Activated CD8-positive, alpha-beta memory T cell treated with anti-CD3 and anti-CD28 coated beads for 1 hour (primary cell): ENCODE measurements around the gene WASF2.

ENCODE experiments used
- DNase-seq, 2 donors: peaks; one replicate each; pipeline ENCODE4 v3.0.0-alpha.2; 2020; ENCODE audit warnings: low read depth in 1 of 2; ENCODE audit errors: extremely low read depth in 1 of 2

The WASF2 gene

DNA sequence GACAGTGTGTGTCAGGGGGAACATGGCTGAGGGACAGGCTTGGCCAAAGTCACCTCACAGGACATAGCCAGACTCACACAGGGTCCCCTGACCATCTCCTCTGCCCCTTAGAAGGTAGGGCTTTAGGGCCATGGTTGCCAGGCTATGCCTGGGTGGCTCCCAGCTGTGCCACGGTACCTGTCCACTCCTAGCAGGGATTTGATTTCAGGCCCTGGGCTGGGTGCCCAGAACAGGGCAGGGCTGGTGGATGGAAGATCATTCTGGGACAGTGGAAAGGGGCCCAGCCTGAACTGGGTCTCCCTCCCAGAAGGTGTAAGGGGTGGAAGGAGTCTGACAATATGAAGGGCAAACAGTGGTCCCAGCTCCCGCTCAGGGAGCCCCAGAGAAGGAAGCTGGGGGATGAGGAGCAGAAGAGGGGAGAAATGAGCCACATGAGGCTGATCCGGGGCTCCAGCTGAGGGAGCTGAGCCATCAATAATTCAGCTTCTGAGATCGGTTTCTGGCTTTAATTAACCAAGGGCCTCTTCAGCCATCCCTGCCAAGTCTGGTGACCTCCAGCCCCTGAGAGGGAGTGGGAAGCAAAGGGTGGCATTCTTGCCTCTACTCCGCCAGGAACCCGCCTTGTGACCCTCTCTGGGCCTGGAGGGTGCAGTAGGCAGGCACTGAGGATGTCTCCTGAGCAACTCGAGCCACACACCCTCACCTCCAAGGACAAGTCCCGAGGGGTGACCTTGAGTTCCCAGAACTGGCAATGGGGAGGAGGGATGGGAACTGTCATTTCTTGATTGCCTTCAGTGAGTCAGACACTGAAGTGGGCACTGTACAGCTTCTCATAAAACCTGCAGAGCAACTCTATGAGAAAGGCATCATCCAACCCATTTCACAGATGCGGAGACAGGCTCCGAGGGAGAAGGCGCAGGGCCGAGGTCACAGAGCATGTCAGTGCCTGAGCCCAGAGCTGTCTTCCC lies 108.9 kb downstream of the WASF2 start:
- DNase-seq, result no peak

DNA sequence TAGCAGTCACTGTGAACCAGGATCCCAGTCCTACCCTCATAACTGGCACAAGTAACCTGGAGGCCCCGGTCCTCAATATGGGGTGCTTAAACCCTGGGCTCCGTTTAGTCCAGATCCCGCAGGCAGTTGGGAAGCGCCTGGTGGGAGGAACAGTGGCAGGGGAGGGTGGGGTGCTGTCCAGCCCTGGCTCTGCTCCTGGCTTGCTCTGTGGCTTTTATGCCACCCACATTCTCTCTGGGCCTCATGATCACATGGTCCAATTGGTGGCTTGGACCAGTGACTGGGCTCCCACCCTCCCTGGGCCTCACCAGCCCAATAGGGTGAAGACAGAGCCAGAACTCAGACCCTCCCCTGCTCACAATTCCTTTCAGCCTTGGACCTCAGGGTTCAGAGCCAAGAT lies 109.7 kb downstream of the WASF2 start:
- no peak for DNase-seq

DNA sequence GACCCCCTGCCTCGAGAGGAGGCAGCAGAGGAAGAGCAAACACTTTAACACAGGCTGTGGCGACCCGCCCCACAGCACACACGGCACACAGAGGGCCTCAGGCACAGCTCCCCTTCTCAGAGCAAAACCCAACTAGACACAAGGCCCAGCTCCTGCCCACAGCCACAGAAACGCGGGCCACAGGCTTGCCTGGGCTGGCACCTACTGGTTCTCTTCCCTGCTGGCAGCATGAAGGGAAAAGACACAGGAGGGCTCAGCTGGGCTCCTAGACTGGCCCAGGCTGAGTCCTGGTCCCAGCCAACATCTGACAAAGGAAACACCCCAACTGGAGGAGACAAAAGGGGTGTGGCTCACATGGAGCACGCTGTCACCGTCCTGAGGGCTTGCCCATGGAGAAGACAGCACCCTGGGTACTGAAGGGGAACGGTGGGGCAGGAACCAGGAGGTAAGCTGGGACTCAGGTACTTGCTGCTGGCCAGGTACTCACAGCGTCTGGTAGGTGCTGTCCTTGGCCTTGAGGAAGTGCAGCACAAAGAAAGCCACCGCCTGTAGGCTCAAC lies 110.3 kb downstream of the WASF2 start:
- DNase-seq, result no peak

DNA sequence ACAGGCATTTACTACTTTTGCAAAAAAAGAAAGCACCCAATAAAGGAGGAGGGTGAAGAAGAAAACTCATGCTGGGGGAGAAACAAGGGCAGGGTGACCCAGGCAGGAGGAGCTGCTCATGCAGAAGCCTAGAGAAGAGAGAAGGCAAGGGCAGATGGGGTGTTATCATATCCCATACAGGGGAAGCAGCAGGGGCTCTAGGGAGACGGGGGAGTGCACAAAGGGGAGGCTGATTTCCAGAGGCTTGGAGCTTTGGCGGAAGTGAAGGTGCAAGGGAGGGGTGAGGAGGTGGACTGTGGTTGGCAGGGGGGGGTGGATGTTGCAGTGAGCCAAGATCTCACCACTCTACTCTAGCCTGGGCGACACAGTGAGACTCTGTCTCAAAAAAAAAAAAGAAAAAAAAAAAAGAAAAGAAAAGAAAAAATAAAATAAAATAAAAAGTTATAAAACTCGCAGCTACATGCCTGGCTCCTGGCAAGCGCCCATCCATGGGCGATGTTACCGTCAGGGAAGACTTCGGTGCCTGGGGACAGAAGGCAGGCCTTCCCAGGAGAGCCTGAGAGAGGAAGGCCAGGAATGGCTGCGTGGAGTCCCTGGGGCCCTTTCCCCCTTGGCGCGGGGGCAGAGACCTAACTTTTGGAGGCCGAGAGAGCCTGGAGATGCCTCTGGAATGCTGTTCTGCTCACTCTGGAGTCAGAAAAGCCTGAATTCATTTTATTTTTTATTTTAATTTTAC lies 112.0 kb downstream of the WASF2 start:
- no peak for DNase-seq

DNA sequence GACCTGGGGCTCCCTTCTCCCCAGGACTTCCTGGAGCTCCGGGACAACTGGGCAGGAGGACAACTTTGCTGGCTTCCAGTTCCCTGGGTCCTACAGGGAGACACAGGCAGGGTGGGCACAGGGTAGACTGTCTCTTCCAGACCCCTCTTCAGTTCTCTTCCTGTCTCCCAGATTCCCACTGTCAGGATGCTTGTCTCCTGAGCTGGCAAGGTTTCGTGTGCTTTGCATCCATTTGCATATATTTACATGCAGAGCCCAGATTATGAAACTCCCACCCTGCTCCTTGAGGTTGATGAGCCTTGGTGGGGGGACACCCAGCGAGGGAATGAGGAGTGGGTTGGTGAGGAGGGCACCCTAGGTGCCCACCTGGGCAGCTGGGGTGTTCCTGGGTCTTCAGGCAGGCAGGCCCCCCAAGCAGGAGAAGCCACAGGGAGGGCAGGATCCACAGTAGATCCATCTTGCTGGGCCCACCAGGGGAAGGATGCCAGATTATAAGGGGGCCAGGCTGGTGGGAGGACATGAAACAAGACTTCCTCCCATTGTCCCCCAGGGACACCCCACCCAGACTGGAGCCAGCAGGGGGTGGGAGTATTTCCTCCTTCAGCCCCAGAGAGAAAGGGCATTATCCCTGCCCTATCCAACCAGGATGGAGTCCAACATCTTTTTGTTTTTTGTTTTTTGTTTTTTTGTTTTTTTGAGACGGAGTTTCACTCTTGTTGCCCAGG lies 115.4 kb downstream of the WASF2 start, which contains the start of gene FCN3:
TSS of gene FCN3 (minus strand) at position 463 of the 725 bp plus-strand sequence. CDS start at position 457, 6 bp downstream.
- DNase-seq, result no peak

DNA sequence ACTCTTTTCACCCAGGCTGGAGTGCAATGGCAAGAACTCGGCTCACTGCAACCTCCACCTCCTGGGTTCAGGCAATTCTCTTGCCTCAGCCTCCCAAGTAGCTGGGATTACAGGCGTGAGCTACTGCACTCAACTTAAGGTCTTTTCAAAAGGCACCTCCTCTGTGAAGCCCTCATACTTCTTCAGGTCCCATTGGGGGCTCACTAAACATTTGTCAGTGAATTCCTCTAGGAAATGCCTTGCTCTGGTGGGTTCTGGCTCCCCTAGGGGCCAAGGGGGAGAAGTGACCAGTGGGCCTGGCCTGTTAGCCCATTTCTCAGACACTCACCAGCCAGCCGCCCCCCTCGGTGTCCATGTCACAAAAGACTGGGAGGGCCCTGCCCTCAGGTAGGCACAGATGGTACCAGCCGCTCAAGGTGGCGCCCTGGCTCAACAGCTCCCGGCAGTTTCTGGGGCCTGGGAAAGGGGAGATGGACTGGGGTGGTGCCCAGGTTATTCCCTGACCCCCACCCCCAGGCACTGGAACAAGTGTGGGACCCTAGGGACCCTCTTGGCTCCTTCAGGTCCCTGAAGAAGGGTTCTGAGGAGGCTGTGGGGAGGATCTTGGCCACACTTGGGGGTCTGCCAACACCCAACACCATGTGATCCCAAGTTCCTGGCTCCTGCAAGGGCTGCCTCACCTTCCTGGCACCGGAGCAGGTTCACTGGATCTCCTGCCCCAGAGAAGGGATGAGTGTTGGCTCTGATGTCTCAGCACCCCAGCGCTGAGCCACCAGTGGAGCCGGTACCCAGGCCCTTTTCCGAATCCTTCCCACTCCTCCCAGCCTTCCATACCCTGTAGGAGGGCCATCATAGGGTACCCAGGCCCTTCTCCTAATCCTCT lies 116.9 kb downstream of the WASF2 start:
- DNase-seq, result no peak

DNA sequence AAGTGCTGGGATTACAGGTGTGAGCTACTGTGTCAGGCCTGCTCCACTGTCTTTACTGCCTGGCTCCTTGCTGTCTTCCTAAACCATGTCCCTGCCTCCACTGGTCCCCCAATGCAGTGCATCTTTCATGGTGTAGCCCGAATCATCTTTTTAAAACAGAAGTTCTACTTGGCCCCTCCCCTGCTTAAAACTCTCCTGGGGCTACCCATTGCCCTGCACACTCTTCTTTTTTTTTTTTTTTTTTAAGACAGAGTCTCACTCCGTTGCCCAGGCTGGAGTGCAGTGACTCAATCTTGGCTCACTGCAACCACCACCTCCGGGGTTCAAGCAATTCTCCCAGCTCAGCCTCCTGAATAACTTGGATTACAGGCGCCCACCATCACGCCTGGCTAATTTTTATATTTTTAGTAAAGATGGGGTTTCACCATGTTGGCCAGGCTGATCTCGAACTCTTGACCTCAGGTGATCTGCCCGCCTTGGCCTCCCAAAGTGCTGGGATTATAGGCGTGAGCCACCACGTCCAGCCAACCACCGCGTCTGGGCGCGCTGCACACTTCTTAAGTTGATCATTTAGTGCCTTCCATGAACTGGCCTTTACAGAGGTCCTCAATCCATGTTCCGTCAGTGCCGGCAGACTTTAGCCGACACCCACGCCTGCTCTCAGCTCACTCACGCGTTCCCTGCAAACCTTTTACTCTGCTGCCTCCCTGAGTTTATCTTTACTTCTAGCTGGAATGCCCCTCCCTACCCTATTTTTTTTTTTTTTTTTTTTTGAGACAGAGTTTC lies 117.8 kb downstream of the WASF2 start:
- DNase-seq, result no peak

DNA sequence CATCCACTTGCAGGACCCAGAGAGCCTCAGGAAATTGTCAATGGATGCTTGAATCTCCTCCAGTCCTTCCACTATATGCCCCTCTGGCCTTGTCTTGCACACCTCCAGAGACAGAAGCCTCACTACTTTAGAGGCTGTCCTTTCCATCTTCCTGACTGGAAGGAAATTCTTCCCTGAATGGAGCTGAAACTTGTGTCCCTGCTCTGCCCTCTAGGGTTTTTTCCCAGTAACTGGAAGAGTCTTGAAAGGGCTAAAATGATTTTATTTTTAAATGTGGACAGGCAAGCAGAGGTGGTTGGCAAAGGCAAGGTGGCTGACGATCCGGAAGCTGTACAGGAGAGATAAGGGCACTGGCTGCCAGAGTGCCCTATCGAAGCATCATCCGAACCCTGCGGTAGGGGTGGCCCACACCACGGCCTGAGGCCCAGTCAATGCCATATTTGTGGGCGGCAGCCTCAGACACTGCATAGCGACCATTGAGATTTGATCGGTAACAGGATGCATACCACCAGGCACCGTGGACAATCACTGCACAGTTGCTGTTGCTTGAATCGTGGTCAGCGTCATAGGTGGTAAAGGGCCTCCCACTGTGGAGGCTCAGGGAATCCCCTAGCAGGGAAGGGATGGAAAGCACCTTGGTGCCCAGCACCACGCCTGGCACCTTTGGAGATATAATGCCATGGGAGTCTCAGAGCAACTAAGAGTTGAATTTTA lies 120.9 kb downstream of the WASF2 start:
- DNase-seq, result no peak

DNA sequence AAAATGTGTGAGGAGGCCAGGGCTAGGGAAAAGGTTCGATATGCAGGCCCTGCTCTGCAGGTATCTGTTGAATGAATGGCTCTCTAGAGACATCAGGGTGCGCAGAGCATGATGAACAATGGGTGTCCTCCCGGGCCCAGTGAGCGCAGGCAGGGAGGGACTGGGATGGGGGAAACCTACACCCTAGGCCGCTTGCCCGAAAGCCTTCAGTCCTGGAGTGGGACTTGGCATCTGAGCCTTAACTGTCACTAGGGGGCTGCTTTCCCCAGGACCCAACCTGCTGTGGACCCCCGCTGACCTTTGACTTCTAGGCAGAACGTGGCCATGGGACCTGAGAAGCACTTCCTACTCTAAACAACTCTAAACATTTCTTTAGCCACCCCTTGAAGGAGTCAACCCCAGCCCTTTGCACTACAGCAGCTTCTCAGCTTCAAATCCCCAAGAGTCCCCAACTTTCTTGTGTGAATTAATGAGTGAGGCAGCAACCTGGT lies 122.8 kb downstream of the WASF2 start:
- DNase-seq, result no peak

DNA sequence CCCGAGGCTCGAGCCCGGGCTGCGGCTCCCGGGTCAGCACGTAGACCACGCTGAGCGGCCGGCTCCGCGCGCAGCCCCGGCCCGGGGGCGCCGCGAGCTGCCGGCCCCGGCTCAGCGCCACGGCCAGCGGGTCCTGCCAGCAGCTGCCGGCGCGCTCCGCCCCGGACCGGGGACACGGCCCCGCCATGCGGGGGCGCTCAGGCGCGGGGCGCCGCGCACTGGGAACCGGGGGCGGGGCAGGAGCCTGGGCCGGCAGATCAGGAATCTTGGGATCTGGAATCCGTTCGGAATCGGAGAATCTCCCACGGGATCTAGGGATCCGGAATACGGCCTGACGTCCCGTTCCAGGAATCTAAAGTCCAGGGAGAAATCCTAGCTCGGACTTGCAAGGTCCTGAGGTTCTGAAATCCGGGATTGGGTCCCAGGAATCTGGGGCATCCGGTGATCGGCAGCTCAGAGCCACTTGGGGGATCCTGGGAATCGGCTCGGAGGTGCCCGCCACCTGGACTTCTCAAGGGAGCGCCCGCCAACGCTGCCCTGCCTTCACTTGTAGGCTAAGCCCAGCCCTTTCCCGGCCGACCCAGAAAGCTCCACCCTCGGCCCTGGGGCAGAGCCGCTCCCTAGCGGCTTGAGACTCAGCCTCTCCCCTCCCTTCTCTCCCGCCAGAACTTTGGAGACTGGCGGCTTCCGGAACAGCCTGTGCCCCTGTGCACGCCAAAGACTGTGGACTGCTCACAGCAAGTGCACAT lies 123.4 kb downstream of the WASF2 start, which contains the start of gene MAP3K6:
TSS of gene MAP3K6 (minus strand) at position 551 of the 749 bp plus-strand sequence. CDS start at position 187, 364 bp downstream.
- DNase-seq, result no peak

DNA sequence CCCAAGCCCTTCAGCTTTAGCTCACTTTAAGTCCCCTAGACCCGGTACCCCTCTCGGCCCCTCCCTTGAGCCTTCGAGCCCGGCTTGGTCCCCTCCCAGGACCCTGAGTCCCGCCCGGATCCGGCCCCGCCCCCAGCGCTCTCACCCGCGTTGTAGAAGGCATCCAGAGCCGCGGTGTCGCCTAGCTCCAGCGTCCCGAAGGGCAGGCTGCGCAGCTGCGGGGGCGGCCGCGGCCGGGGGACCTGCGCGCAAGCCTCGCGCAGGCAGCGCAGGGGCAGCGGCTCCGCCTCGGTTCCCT lies 123.9 kb downstream of the WASF2 start:
- peak in 1 of 2 donors; percentile 54 for DNase-seq

DNA sequence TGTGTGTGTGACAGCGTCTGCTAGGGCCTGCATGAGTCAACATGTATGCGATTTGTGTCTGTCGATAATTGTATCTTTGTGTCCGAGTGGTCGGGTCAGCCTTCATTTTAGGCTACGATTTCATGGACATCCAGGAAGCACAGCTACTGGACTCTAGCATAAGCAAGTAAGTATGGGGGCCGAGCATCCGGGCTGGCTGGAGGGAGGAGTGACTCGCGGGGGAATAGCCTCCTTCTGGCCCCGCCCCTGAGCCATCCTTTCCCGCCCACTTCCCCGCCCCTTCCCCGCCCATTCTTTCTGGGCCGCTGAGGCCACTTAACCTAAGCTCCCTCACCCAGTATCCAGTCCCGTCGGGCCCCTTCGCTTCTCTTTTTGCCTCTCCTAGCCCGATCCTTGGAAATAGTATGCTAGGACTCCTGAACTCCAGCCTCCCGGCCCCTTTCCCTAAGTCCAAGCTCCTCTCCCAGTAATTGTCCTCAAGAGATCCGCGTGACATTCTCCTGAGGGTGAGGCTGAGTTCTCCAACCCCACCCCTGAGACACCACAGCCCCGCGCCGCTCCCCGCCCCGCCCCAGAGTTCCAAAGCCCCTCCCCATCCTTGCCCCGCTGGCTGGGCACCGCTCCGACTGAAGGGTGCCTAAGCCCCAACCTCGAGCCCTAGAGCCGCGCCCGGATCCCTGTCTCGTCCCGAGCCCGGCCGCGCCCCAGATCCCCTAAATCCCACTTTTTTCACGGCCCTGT lies 124.4 kb downstream of the WASF2 start:
- DNase-seq, result peak in 1 of 2 donors; percentile 66

DNA sequence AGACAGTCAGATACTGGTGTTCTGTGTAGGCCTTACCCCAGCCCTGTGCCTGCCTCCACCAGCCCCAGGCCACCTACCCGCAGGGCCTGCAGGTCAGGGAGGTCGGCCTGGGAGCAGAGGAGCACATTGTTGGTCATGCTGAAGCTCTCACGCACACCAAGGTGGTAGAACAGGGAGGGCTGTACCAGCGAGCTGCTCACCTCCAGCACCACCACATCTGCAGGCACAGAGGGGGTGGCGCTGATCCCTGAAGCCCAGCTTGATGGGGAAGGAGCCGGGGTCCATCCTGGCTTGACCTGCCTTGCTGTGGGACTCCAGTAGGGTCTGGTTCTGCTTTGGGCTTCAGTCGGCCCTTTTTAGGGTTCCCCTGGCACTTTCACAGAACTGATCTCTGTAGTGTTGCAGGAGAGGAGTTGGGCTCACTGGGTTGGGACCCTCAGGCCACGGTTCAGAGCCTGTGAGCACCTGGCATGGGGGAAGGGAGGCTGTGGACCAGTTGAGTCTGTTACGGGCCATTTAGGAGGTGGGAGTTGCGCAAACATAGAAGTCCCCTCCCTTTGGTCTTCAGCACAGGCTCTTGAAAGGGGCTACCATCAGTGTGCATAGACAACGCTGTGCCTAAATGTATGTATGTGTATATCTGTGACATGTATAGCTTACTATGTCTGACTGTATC lies 125.1 kb downstream of the WASF2 start:
- DNase-seq, result no peak

DNA sequence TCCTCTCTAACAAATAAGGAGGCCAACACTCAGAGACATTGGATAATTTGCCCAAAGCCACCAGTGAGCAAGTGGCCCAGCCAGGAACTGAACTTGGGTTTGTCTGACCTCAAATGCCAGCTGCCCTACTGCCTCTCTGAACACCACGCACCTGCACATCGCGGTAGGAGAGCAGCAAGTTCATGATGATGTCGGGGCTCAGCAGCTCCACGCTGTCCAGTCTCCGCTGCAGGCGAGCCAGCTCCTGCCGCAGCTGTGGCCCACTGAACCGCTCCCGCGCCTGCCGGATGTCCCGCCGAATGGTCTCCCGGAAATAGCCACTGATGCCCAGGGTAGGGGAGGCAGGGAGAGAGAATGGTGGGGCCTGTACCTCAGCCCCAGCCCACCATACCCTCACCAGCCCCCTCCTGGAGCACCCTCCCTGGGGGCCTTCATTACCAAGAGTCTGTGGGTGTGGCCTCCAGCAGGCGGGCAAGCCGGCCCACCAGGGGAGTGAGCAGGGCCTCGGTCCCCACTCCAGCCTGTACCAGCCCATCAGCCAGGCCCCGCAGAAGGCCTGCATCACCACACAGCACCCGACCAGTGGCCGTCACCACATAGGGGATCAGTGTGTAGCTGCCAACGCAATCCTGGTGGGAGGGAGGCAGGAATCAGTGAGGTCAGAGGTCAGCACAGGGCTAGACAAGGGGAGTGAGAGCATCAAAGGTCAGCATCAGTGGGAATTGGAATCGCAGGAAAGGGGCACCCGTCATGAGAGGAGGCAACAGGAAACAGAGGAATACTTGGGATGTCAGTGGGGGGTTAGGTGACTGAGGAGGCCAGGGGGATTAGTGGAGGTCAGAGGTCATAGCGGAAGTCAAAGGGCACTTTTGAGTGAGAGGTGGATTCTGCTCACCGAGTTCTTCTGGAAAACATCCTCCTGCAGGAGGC lies 125.9 kb downstream of the WASF2 start:
- no peak for DNase-seq

DNA sequence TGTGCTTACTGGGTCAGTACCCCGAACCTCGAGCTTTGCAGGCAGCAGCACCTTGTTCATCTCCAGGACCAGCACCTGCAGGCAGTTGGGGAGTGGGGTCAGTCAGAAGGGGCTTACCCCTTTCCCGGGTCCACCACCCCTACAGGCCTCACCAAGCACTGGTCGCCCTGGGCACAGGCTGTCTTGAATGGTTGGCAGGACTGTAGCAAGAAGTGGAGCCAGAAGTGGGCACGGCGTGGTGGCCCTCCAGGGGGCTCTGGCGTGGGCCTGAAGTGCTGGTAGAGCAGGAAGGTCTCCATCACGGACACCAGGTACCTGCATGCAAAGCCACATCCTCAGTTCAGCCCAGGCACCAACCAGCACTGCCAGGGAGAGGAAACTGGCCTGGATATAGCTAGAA lies 128.4 kb downstream of the WASF2 start:
- DNase-seq, result no peak
